ENCODE data around the gene RPTOR. TPM values are rescaled to one million over a fixed set of nuclear protein-coding genes. Genes with fewer than 3 reads are reported as not detected.
A peak's percentile ranks its signal among the peaks of the same experiment; 100 is the strongest.

Gene RPTOR
- total RNA-seq, 4 donors from 2014 or later: 34.1 to 65.8 (median 43.6) TPM

DNA sequence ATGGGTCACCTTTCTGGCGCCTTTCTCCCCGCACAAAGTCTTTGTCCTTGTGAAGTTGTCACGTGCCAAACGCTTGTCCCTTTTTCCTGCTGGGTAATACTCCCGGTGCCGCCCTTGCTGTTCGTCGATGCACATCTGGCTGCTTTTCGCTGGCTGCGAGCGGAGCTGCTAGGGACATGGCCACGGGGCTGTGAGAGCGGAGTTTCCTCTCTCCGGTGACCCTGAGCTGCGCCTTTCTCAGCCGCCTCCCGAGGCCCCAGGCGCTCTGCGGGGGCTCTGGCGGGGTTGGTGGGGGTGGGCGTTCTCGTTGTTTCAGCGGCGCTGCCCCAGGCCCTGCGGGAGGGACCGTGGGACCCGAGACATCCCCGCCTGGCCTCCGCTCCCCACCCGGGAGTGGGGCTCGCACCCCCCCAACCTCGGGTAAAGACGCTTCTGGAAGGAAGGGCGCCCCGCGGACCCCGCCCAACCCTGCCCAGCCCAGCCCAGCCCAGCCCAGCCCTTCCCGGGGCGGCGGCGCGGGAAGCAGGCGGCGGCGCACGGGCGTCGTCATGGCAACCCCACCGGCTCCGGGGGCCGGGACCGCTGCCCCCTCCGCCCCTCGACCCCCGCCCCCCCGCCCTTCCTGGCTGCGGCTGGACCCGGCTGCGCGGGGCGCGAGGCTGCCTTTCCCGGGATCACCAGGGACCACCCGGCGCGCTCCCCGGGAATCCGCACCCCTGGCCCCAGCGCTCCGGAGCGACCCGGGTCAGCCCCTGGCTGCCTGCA, 459.3 kb downstream of the RPTOR start:
- TF ChIP-seq EP300 (IDR thresholded peaks at IDR 0.05) (no peak), POLR2AphosphoS5 (IDR thresholded peaks at IDR 0.05) (no peak), POLR2A (IDR thresholded peaks at IDR 0.05; ENCODE audit: low read depth) (no peak)
- TF ChIP-seq, protein P1, sequence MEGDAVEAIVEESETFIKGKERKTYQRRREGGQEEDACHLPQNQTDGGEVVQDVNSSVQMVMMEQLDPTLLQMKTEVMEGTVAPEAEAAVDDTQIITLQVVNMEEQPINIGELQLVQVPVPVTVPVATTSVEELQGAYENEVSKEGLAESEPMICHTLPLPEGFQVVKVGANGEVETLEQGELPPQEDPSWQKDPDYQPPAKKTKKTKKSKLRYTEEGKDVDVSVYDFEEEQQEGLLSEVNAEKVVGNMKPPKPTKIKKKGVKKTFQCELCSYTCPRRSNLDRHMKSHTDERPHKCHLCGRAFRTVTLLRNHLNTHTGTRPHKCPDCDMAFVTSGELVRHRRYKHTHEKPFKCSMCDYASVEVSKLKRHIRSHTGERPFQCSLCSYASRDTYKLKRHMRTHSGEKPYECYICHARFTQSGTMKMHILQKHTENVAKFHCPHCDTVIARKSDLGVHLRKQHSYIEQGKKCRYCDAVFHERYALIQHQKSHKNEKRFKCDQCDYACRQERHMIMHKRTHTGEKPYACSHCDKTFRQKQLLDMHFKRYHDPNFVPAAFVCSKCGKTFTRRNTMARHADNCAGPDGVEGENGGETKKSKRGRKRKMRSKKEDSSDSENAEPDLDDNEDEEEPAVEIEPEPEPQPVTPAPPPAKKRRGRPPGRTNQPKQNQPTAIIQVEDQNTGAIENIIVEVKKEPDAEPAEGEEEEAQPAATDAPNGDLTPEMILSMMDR (IDR thresholded peaks at IDR 0.05): no peak
- intact Hi-C loops (cut with DNase I): no loop called here
- H3K36me3 ChIP-seq: peaks cover 12 to 17% (median 16%) of the 10 kb centered on the region in 4 donors
- H3K4me1 ChIP-seq: peaks cover 18 to 42% (median 32%) of the 10 kb centered on the region in 4 donors
- peak overlapping the region; percentile 32 to 43 (median 40) for H3K4me3 ChIP-seq
- WGBS: 22% methylated on average over 9 of the region's 72 CpGs
- H3K9me3 ChIP-seq: no peaks in the 10 kb centered on the region
- H3K27me3 ChIP-seq: peaks cover 2 to 35% (median 19%) of the 10 kb centered on the region in 4 donors
- H3K27ac ChIP-seq (replicated peaks in 1 of 4): no peak overlapping the region
- DNase-seq (ENCODE audit: extremely low spot score): no peak

DNA sequence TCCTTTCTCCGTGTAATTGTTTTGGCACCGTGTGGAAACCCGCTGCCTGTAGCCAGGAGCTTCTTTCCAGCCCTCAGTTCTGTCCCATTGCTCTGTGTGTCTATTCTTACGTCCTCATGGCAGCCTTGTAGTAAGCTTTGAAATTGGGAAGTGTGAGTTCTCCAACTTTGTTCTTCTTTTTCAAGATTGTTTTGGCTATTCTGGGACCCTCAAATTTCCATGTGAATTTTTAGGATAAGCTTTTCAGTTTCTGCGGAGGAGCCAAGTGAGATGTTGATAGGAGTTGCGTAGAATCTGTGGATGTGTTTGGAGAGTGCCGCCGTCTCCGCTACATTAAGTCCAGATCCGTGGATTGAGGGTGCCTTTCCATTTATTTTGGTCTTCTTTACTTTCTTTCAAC, 462.3 kb downstream of the RPTOR start:
- Histone ChIP-seq H3K4me3 (no peak overlapping the region), H3K9me3 (peaks cover 0 to 9% (median 2%) of the 10 kb centered on the region in 4 donors), H3K27ac (replicated peaks in 1 of 4) (no peak overlapping the region), H3K27me3 (peaks cover 2 to 35% (median 19%) of the 10 kb centered on the region in 4 donors), H3K4me1 (peaks cover 17 to 30% (median 27%) of the 10 kb centered on the region in 4 donors), H3K36me3 (no peaks in the 10 kb centered on the region)
- DNase-seq (ENCODE audit: extremely low spot score): no peak
- WGBS: 68% methylated on average over 10 of the region's 10 CpGs
- intact Hi-C loops (cut with DNase I): no loop called here
- TF ChIP-seq, protein P1 (IDR thresholded peaks at IDR 0.05): no peak
- no peak for TF ChIP-seq POLR2A (IDR thresholded peaks at IDR 0.05; ENCODE audit: low read depth)
- no peak for TF ChIP-seq EP300 (IDR thresholded peaks at IDR 0.05)
- TF ChIP-seq POLR2AphosphoS5 (IDR thresholded peaks at IDR 0.05): no peak

DNA sequence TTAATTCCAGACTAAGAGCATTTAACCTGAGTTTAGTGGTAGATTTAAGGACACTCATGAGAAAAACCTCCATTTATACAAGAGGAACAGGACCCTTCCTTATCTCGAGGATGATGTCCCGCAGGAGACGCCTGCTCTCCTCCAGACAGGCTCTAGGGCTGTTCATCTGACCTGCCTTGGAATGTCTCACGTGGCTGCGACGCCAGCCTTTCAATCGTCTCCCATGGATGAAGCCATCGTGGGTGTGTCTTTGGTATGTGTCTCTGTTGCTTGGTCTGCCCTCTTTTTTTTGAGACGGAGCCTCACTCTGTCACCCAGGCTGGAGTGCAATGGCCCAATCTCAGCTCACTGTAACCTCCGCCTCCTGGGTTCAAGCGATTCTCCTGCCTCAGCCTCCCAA, 463.5 kb downstream of the RPTOR start:
- intact Hi-C loops (cut with DNase I): no loop called here
- 76% methylated on average over 11 of the region's 11 CpGs for WGBS
- Histone ChIP-seq H3K9me3 (peaks cover 0 to 9% (median 2%) of the 10 kb centered on the region in 4 donors), H3K27me3 (peaks cover 0 to 31% (median 16%) of the 10 kb centered on the region in 4 donors), H3K4me1 (peaks cover 8 to 17% (median 16%) of the 10 kb centered on the region in 4 donors), H3K27ac (replicated peaks in 1 of 4) (no peak overlapping the region), H3K4me3 (no peak overlapping the region), H3K36me3 (no peaks in the 10 kb centered on the region)
- DNase-seq (ENCODE audit: extremely low spot score): no peak
- no peak for TF ChIP-seq EP300 (IDR thresholded peaks at IDR 0.05)
- no peak for TF ChIP-seq POLR2A (IDR thresholded peaks at IDR 0.05; ENCODE audit: low read depth)

- Histone ChIP-seq H3K4me1 (peaks cover 4 to 7% (median 6%) of the 10 kb centered on the region in 4 donors), H3K27ac (replicated peaks in 1 of 4) (no peak overlapping the region), H3K27me3 (peaks cover 0 to 21% (median 6%) of the 10 kb centered on the region in 4 donors), H3K4me3 (no peak overlapping the region), H3K36me3 (no peaks in the 10 kb centered on the region), H3K9me3 (peaks cover 0 to 9% (median 2%) of the 10 kb centered on the region in 4 donors)
- 89% methylated on average over 14 of the region's 14 CpGs for WGBS
- no peak for DNase-seq (ENCODE audit: extremely low spot score)
- TF ChIP-seq, protein P1 (IDR thresholded peaks at IDR 0.05): no peak
- TF ChIP-seq POLR2AphosphoS5 (IDR thresholded peaks at IDR 0.05): no peak
- no peak for TF ChIP-seq POLR2A (IDR thresholded peaks at IDR 0.05; ENCODE audit: low read depth)
- TF ChIP-seq EP300 (IDR thresholded peaks at IDR 0.05): no peak
- intact Hi-C loops (cut with DNase I): no loop called here
These were observed 464.5 kb downstream of the RPTOR start for GRCh38 chr17:81009136-81009535.

DNA sequence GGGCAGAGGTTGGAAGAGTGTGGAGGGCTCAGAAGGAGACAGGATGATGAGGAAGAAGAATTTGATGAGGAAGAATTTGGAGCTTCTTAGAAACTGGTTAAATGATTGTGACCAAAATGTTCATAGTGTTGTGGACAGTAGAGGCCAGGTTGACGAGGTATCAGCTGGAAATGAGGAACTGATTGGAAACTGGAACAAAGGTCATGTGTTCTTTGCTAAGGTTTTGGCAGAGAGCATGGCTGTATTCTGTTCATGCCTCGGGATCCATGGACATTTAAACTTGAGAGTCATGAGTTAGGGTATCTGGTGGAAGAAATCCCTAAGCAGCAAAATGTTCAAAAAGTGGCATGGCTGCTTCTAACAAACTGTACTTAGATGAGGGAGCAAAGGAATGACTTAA, 466.3 kb downstream of the RPTOR start:
- H3K9me3 ChIP-seq: peaks cover 0 to 9% (median 2%) of the 10 kb centered on the region in 4 donors
- H3K27me3 ChIP-seq: peaks cover 0 to 3% (median 0%) of the 10 kb centered on the region in 4 donors
- no peaks in the 10 kb centered on the region for H3K36me3 ChIP-seq
- H3K4me3 ChIP-seq: no peak overlapping the region
- no peak overlapping the region for H3K27ac ChIP-seq (replicated peaks in 1 of 4)
- intact Hi-C loops (cut with DNase I): no loop called here
- TF ChIP-seq POLR2AphosphoS5 (IDR thresholded peaks at IDR 0.05): no peak
- no peak for TF ChIP-seq EP300 (IDR thresholded peaks at IDR 0.05)
- TF ChIP-seq, protein P1 (IDR thresholded peaks at IDR 0.05): no peak
- TF ChIP-seq POLR2A (IDR thresholded peaks at IDR 0.05; ENCODE audit: low read depth): no peak
- H3K4me1 ChIP-seq: no peaks in the 10 kb centered on the region
- WGBS: 84% methylated on average over 2 of the region's 2 CpGs
- no peak for DNase-seq (ENCODE audit: extremely low spot score)

Measured in esophagus muscularis mucosa (tissue), 4 donors.